OCI-LY1 (cell line): Measurements from ENCODE around the gene ATP1A3.

ENCODE experiments used
- H2AFZ ChIP-seq: fragments of 200-600 bp; sonication (generic), shearing (Covaris generic); 2 replicates; pipeline ENCODE4 v1.6.0; 2014; ENCODE audit warnings: antibody characterized with exemption, mild to moderate bottlenecking, low read length
- H3F3A ChIP-seq: fragments of 200-600 bp; sonication (generic), shearing (Covaris generic); 2 replicates; pipeline ENCODE4 v1.6.0; 2014; ENCODE audit warnings: mild to moderate bottlenecking, antibody characterized with exemption, low read length, moderate library complexity; ENCODE audit not compliant: insufficient read depth
- H3K27ac ChIP-seq: fragments of 200-600 bp; sonication (generic); 2 replicates; pipeline ENCODE4 v1.5.1; 2014; ENCODE audit warnings: low read length, mixed run types, mild to moderate bottlenecking, low read depth; ENCODE audit not compliant: poor library complexity, severe bottlenecking
- H3K27me3 ChIP-seq: fragments of 200-600 bp; sonication (generic); 2 replicates; pipeline ENCODE4 v1.6.0; 2014; ENCODE audit warnings: antibody characterized with exemption, mild to moderate bottlenecking, low read length, moderate library complexity; ENCODE audit not compliant: insufficient read depth
- H3K36me3 ChIP-seq: fragments of 200-600 bp; sonication (generic); 2 replicates; pipeline ENCODE4 v1.6.1; 2014; ENCODE audit warnings: mild to moderate bottlenecking, antibody characterized with exemption, low read length, moderate library complexity, mixed read lengths; ENCODE audit not compliant: insufficient read depth
- H3K4me1 ChIP-seq: fragments of 200-600 bp; sonication (generic); 2 replicates; pipeline ENCODE4 v1.5.1; 2014; ENCODE audit warnings: mild to moderate bottlenecking, low read length, moderate library complexity; ENCODE audit not compliant: insufficient read depth, severe bottlenecking
- H3K4me2 ChIP-seq: fragments of 200-600 bp; sonication (generic), shearing (Covaris generic); 2 replicates; pipeline ENCODE4 v1.6.1; 2014; ENCODE audit warnings: low read length
- H3K4me3 ChIP-seq: fragments of 200-600 bp; sonication (generic); 2 replicates; pipeline ENCODE4 v1.5.1; 2014; ENCODE audit warnings: low read length, low read depth, mild to moderate bottlenecking, mixed read lengths; ENCODE audit not compliant: poor library complexity, severe bottlenecking
- H3K79me2 ChIP-seq: fragments of 200-600 bp; shearing (Covaris generic); 2 replicates; pipeline ENCODE4 v1.6.1; 2016; ENCODE audit warnings: mixed run types, low read length, mixed read lengths; ENCODE audit not compliant: insufficient read depth
- H3K9ac ChIP-seq: fragments of 200-600 bp; sonication (generic), shearing (Covaris generic); 2 replicates; pipeline ENCODE4 v1.6.1; 2014; ENCODE audit warnings: mild to moderate bottlenecking, low read length, mixed read lengths
- H3K9me2 ChIP-seq: fragments of 200-600 bp; sonication (generic), shearing (Covaris generic); 2 replicates; pipeline ENCODE4 v1.6.1; 2014; ENCODE audit warnings: low read depth, mild to moderate bottlenecking, low read length, mixed read lengths
- H3K9me3 ChIP-seq: fragments of 200-600 bp; shearing (Covaris generic); 2 replicates; pipeline ENCODE4 v1.6.1; 2014; ENCODE audit warnings: low read length, mixed read lengths
- H4K20me1 ChIP-seq: fragments of 200-600 bp; sonication (generic), shearing (Covaris generic); 2 replicates; pipeline ENCODE4 v1.6.0; 2016; ENCODE audit warnings: mild to moderate bottlenecking, low read length; ENCODE audit not compliant: insufficient read depth
- CTCF ChIP-seq: fragments of 200-600 bp; sonication (generic), shearing (Covaris generic); IDR thresholded peaks from 2 replicates; pipeline ENCODE4 v1.5.1; 2017; ENCODE audit warnings: mild to moderate bottlenecking, antibody characterized with exemption, low read length, moderate library complexity, mixed read lengths
- EZH2 ChIP-seq: fragments of 200-600 bp; sonication (generic), shearing (Covaris generic); IDR thresholded peaks from 2 replicates; pipeline ENCODE4 v1.8.0; 2017; ENCODE audit warnings: borderline replicate concordance, mixed run types, mild to moderate bottlenecking, antibody characterized with exemption, low read length, moderate library complexity, mixed read lengths

The ATP1A3 gene

DNA sequence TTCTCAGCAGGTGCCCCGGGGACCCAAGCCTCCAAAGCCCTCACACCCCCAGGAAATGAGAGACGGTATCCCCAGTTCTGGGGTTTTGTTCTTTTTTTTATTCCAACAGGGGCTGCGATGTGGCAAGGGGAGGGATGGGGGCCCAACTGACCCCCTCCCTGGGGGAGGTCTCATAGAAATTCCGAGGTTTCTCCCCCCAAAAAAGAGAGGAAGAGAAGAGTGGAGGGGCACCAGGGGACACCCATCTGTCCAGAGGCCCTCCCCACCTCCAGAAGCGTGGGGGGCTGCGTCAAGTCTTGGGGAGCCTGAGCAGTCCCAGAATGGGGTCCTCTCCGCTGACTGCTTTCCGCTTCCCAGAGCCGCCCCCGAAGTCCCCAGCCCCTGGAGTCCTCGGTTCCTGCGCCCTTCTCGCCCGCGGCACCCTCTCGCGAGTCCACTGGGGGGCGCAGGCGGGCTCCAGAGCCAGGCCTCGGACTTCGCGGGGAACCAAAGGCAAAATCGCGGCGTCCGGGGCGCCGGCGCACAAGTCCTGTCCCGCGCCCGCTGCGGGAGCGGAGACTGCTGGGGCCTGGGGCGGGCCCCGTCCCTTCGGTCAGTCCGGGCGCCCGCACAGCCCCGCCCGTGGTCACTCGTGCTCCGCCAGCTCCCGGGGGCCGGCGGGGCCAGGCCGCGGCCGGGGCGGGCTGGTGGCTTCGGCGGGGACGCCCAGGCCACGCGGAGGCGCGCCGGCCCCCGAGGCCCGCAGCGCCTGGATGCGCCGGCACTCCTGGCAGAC lies 4.4 kb upstream of the ATP1A3 start:
- peaks cover 14% of the 10 kb centered on the region for H3K27me3 ChIP-seq
- H3K9ac ChIP-seq = no peak overlapping the region

DNA sequence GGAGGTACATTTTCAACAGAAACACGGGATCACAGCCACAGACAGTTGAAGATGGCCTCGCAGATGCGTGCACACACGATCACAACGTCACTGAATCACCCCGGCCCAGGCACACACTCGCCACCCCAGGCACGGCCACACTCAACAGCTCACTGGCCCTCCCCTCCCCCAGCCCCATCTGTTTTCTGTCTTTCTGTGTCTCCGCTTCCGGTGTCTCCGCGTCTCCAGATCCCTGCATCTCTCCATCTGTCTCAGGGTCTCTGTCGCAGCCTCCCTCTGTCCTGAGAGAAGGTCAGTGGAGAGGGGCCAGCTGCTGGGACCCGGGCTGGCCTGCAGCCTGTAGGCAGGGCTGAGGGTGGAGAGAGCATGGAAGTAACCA lies 3.8 kb upstream of the ATP1A3 start:
- H4K20me1 ChIP-seq = no peaks in the 10 kb centered on the region
- H2AFZ ChIP-seq = no peak overlapping the region
- H3K9me3 ChIP-seq = no peaks in the 10 kb centered on the region
- H3K9ac ChIP-seq = no peak overlapping the region
- H3K4me3 ChIP-seq = peak overlapping the region; percentile 14
- H3K27me3 ChIP-seq = peaks cover 14% of the 10 kb centered on the region
- no peaks in the 10 kb centered on the region for H3F3A ChIP-seq
- no peaks in the 10 kb centered on the region for H3K36me3 ChIP-seq
- H3K79me2 ChIP-seq = no peaks in the 10 kb centered on the region
- H3K4me2 ChIP-seq = peak overlapping the region; percentile 45; the same call in 1 of the 2 replicates
- TF ChIP-seq CTCF = no peak
- no peak for TF ChIP-seq EZH2
- no peaks in the 10 kb centered on the region for H3K9me2 ChIP-seq
- H3K27ac ChIP-seq = no peak overlapping the region
- H3K4me1 ChIP-seq = peaks cover 19% of the 10 kb centered on the region

More for the DNA sequence above, 4.4 kb upstream of the ATP1A3 start:
- H3K79me2 ChIP-seq = no peaks in the 10 kb centered on the region
- TF ChIP-seq CTCF (peak; percentile 75), EZH2 (no peak)
- H3K27ac ChIP-seq = no peak overlapping the region
- H3K4me3 ChIP-seq = peak overlapping the region; percentile 14
- H3K36me3 ChIP-seq = no peaks in the 10 kb centered on the region
- H2AFZ ChIP-seq = no peak overlapping the region
- H3K4me1 ChIP-seq = peaks cover 13% of the 10 kb centered on the region
- no peaks in the 10 kb centered on the region for H4K20me1 ChIP-seq
- H3K9me3 ChIP-seq = no peaks in the 10 kb centered on the region
- H3F3A ChIP-seq = no peaks in the 10 kb centered on the region
- peak overlapping the region; percentile 45 for H3K4me2 ChIP-seq
- H3K9me2 ChIP-seq = no peaks in the 10 kb centered on the region

- no peaks in the 10 kb centered on the region for H3K9me2 ChIP-seq
- H3K4me2 ChIP-seq = 0 out of 2 replicates have a peak overlapping the region, but pooled peaks have one; percentile 14
- H3F3A ChIP-seq = no peaks in the 10 kb centered on the region
- no peaks in the 10 kb centered on the region for H3K79me2 ChIP-seq
- no peaks in the 10 kb centered on the region for H3K36me3 ChIP-seq
- no peak overlapping the region for H2AFZ ChIP-seq
- no peak overlapping the region for H3K27ac ChIP-seq
- no peak for TF ChIP-seq CTCF
- no peaks in the 10 kb centered on the region for H4K20me1 ChIP-seq
- no peaks in the 10 kb centered on the region for H3K9me3 ChIP-seq
- peaks cover 14% of the 10 kb centered on the region for H3K27me3 ChIP-seq
- no peak overlapping the region for H3K9ac ChIP-seq
- H3K4me1 ChIP-seq = peaks cover 24% of the 10 kb centered on the region
- no peak overlapping the region for H3K4me3 ChIP-seq
Observed at GRCh38 chr19:41997121-41997850, 3.3 kb upstream of the ATP1A3 start.
